SK-N-SH (cell line): ENCODE data around the gene NDUFV2. TPM values are rescaled to one million over a fixed set of nuclear protein-coding genes. Genes with fewer than 3 reads are reported as not detected.

ENCODE experiments used
- CTCF ChIA-PET: fragments of 300-600, 350-600 bp; formaldehyde crosslinking; extraction: SDS; loops from one replicate; lab custom pipeline; 2021; lab: Yijun Ruan, JAX
- POLR2A ChIA-PET: fragments of 350-600 bp; sonication (Branson Sonifier 250); formaldehyde crosslinking; extraction: SDS; loops from one replicate; lab custom pipeline; 2020; ENCODE audit warnings: antibody characterized with exemption, inconsistent platforms; lab: Yijun Ruan, JAX
- DNase-seq: peaks from one replicate; pipeline ENCODE4 v3.0.0; 2012
- H2AFZ ChIP-seq: fragments of 200-600 bp; sonication (generic); 2 replicates; pipeline ENCODE4 v1.8.1; 2016; ENCODE audit warnings: antibody characterized with exemption, mild to moderate bottlenecking, low read depth
- H3F3A ChIP-seq: fragments of 200-600 bp; sonication (generic); replicated peaks from 2 replicates; pipeline ENCODE3; 2016; ENCODE audit warnings: antibody characterized with exemption, mild to moderate bottlenecking; ENCODE audit not compliant: insufficient read depth
- H3K27ac ChIP-seq, 2 experiments: fragments of 200-500 bp in 1 of 2; fragments of 200-600 bp in 1 of 2; sonication (Bioruptor generic) in 1 of 2; sonication (generic), shearing (Covaris generic) in 1 of 2; 2 replicates each; pipeline versions ENCODE4 v1.5.1 to v1.6.1; 2014 to 2016; ENCODE audit warnings: low read depth in 2 of 2, inconsistent platforms in 1 of 2, low read length in 1 of 2, mild to moderate bottlenecking in 1 of 2, mixed read lengths in 1 of 2
- H3K27me3 ChIP-seq: fragments of 200-600 bp; sonication (generic), shearing (Covaris generic); 2 replicates; pipeline ENCODE4 v1.6.1; 2016; ENCODE audit warnings: mixed run types; ENCODE audit not compliant: insufficient read depth
- H3K36me3 ChIP-seq, 2 experiments: fragments of 200-500 bp in 1 of 2; fragments of 200-600 bp in 1 of 2; sonication (Bioruptor generic) in 1 of 2; sonication (generic) in 1 of 2; replicated peaks in 1 of 2; 2 replicates each; pipeline versions ENCODE3 to v1.5.1; 2014 to 2016; ENCODE audit warnings: low read length in 1 of 2, mild to moderate bottlenecking in 1 of 2; ENCODE audit not compliant: insufficient read depth in 2 of 2, control insufficient read depth in 1 of 2
- H3K4me1 ChIP-seq, 2 experiments: fragments of 200-500 bp in 1 of 2; fragments of 200-600 bp in 1 of 2; sonication (Bioruptor generic) in 1 of 2; sonication (generic), shearing (Covaris generic) in 1 of 2; 2 replicates each; pipeline versions ENCODE4 v1.5.1 to v1.6.1; 2014 to 2016; ENCODE audit warnings: low read depth in 1 of 2, low read length in 1 of 2, mixed run types in 1 of 2; ENCODE audit not compliant: insufficient read depth in 2 of 2, control insufficient read depth in 1 of 2
- H3K4me2 ChIP-seq: fragments of 200-600 bp; sonication (generic), shearing (Covaris generic); 2 replicates; pipeline ENCODE4 v1.6.1; 2017; ENCODE audit warnings: mixed run types
- H3K4me3 ChIP-seq, 2 experiments: fragments of 200-500 bp in 1 of 2; fragments of 200-600 bp in 1 of 2; sonication (Bioruptor generic) in 1 of 2; sonication (generic), shearing (Covaris generic) in 1 of 2; 2 replicates each; pipeline versions ENCODE4 v1.5.1 to v1.8.1; 2014 to 2016; ENCODE audit warnings: low read depth in 2 of 2, inconsistent platforms in 1 of 2, low read length in 1 of 2, mild to moderate bottlenecking in 1 of 2, mixed read lengths in 1 of 2, moderate library complexity in 1 of 2
- H3K79me2 ChIP-seq: fragments of 200-600 bp; sonication (generic); 2 replicates; pipeline ENCODE4 v1.8.1; 2017; ENCODE audit warnings: mild to moderate bottlenecking; ENCODE audit not compliant: insufficient read depth
- H3K9ac ChIP-seq: fragments of 200-600 bp; sonication (generic); 2 replicates; pipeline ENCODE4 v1.6.1; 2017; ENCODE audit warnings: mixed run types
- H3K9me2 ChIP-seq: fragments of 200-600 bp; sonication (generic); 2 replicates; pipeline ENCODE4 v1.6.1; 2017; ENCODE audit warnings: mixed run types
- H3K9me3 ChIP-seq: fragments of 200-600 bp; sonication (generic); 2 replicates; pipeline ENCODE4 v1.6.1; 2017; ENCODE audit warnings: mixed run types, mild to moderate bottlenecking, moderate library complexity
- H4K20me1 ChIP-seq: fragments of 200-600 bp; sonication (generic); 2 replicates; pipeline ENCODE4 v1.6.1; 2017; ENCODE audit warnings: mild to moderate bottlenecking, mixed run types; ENCODE audit not compliant: insufficient read depth
- CHD2 ChIP-seq: fragments of 150-350 bp; IDR thresholded peaks from 2 replicates; pipeline ENCODE4 v1.6.1; 2018; ENCODE audit warnings: low read length; ENCODE audit not compliant: partially characterized antibody
- CTCF ChIP-seq: fragments of 200-600 bp; sonication (generic); IDR thresholded peaks from 2 replicates; pipeline ENCODE4 v1.6.1; 2017; ENCODE audit warnings: antibody characterized with exemption, mild to moderate bottlenecking, moderate library complexity
- FOXJ3 ChIP-seq: sonication (generic); formaldehyde crosslinking; IDR thresholded peaks from 2 replicates; pipeline ENCODE4 v1.5.1; 2020; ENCODE audit warnings: mild to moderate bottlenecking, missing genetic modification reagents
- IRF3 ChIP-seq: fragments of 150-350 bp; IDR thresholded peaks from 2 replicates; pipeline ENCODE4 v1.6.1; 2016; ENCODE audit warnings: mild to moderate bottlenecking, low read depth, low read length
- JUND ChIP-seq: IDR thresholded peaks from 2 replicates; pipeline ENCODE4 v1.4.0; 2012
- MEF2A ChIP-seq: IDR thresholded peaks from 2 replicates; pipeline ENCODE4 v1.4.0; 2012; ENCODE audit warnings: low read depth, borderline replicate concordance
- NRF1 ChIP-seq: IDR thresholded peaks from 2 replicates; pipeline ENCODE4 v1.6.1; 2012; ENCODE audit warnings: low read depth, mild to moderate bottlenecking, low read length
- RAD21 ChIP-seq: IDR thresholded peaks from 2 replicates; pipeline ENCODE4 v1.6.1; 2012; ENCODE audit warnings: mild to moderate bottlenecking, low read length
- REST ChIP-seq: IDR thresholded peaks from 2 replicates; pipeline ENCODE4 v1.6.1; 2012; ENCODE audit warnings: mild to moderate bottlenecking, low read depth, low read length, moderate library complexity
- TAF1 ChIP-seq: IDR thresholded peaks from 2 replicates; pipeline ENCODE4 v1.6.1; 2012; ENCODE audit warnings: low read depth, mild to moderate bottlenecking, low read length, moderate library complexity, borderline replicate concordance
- WGBS: methylation state at CpG from one replicate; pipeline ENCODE4 v1.1.6; 2017; ENCODE audit warnings: low lambda C conversion rate; 5-methylcytosine and 5-hydroxymethylcytosine counted together
- polyA plus RNA-seq, 3 experiments: library from polyadenylated mRNA; depleted of rRNA; stranded (reverse); fragments of >200 nt; gene quantifications; 2 replicates each; pipeline ENCODE4 v1.2.3, GENCODE V29; 2012

The NDUFV2 gene
- polyA plus RNA-seq, 1 of the 3 experiments (the other 2 are of a cell fraction) = 101 TPM

- TF ChIP-seq CHD2 = no peak
Observed at GRCh38 chr18:9086624-9087023, 15.9 kb upstream of the NDUFV2 start (continued).

- DNase-seq = no peak
- Histone ChIP-seq H3K9me2 (no peaks in the 10 kb centered on the region), H3K36me3 (no peaks in the 10 kb centered on the region), H3K4me2 (no peak overlapping the region), H3K79me2 (no peaks in the 10 kb centered on the region), H3K9me3 (no peaks in the 10 kb centered on the region), H3K27me3 (no peaks in the 10 kb centered on the region), H3K4me1 (no peaks in the 10 kb centered on the region), H4K20me1 (no peaks in the 10 kb centered on the region), H3K27ac (no peak overlapping the region), H3K9ac (no peak overlapping the region), H3F3A (peaks cover 2% of the 10 kb centered on the region), H3K4me3 (no peak overlapping the region), H2AFZ (no peak overlapping the region)
- 97% methylated on average over 2 of the region's 2 CpGs for WGBS
- no peak for TF ChIP-seq TAF1
- no peak for TF ChIP-seq FOXJ3 (CRISPR knock-in tag)
- no peak for TF ChIP-seq IRF3
- TF ChIP-seq MEF2A = no peak
- TF ChIP-seq JUND = no peak
- TF ChIP-seq CTCF = no peak
- TF ChIP-seq REST = no peak
- TF ChIP-seq RAD21 = no peak
- no peak for TF ChIP-seq NRF1
- ChIA-PET POLR2A (no interaction called here), CTCF (interaction anchor here (1.9 kb wide), 1 partner anchor 14 kb away, joined by 7 read pairs; no protein-coding TSS in a partner anchor)
Observed at GRCh38 chr18:9087144-9087543, 15.4 kb upstream of the NDUFV2 start.
